ENCODE measurements around the gene ABCA13.

ABCA13 gene

DNA sequence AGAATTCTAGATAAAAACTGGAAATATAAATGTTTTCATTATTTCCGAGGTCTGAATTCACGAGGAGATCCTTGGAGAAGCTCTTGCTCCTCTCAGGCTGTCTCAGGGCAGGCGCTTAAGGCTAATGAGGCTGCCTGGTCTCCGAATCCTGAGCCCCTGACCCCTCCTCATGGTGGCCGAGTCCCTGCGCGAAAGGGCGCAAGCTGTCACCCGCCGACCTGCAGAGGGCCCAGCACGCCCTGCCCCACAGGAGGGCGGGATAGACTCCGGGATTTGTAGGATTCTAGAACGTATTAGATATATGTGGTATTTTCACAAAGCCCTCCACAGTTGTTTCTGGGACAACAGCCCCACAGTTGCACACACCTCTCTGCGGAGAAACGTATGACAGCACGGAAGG lies 284.1 kb downstream of the ABCA13 start:
- POLR2A ChIA-PET: no interaction called here
- DNase-seq (ENCODE audit: extremely low spot score): no peak
- TF ChIP-seq SP1 (IDR thresholded peaks at IDR 0.05) (no peak), FOXM1 (IDR thresholded peaks at IDR 0.05; ENCODE audit: borderline replicate concordance) (no peak), TARDBP (IDR thresholded peaks at IDR 0.05) (no peak), ARNT (IDR thresholded peaks at IDR 0.05) (no peak), LEF1 (IDR thresholded peaks at IDR 0.05; ENCODE audit: borderline replicate concordance) (no peak), BHLHE40 (IDR thresholded peaks at IDR 0.05; ENCODE audit: borderline replicate concordance) (no peak), HDGF (IDR thresholded peaks at IDR 0.05; ENCODE audit: borderline replicate concordance) (no peak), SUZ12 (IDR thresholded peaks at IDR 0.05) (no peak), FOXA1 (IDR thresholded peaks at IDR 0.05) (no peak), NFRKB (IDR thresholded peaks at IDR 0.05) (no peak), FOXK2 (IDR thresholded peaks at IDR 0.05) (no peak)
- TF ChIP-seq, protein P1, sequence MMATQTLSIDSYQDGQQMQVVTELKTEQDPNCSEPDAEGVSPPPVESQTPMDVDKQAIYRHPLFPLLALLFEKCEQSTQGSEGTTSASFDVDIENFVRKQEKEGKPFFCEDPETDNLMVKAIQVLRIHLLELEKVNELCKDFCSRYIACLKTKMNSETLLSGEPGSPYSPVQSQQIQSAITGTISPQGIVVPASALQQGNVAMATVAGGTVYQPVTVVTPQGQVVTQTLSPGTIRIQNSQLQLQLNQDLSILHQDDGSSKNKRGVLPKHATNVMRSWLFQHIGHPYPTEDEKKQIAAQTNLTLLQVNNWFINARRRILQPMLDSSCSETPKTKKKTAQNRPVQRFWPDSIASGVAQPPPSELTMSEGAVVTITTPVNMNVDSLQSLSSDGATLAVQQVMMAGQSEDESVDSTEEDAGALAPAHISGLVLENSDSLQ (IDR thresholded peaks at IDR 0.05): no peak
- CTCF ChIA-PET: no interaction called here

DNA sequence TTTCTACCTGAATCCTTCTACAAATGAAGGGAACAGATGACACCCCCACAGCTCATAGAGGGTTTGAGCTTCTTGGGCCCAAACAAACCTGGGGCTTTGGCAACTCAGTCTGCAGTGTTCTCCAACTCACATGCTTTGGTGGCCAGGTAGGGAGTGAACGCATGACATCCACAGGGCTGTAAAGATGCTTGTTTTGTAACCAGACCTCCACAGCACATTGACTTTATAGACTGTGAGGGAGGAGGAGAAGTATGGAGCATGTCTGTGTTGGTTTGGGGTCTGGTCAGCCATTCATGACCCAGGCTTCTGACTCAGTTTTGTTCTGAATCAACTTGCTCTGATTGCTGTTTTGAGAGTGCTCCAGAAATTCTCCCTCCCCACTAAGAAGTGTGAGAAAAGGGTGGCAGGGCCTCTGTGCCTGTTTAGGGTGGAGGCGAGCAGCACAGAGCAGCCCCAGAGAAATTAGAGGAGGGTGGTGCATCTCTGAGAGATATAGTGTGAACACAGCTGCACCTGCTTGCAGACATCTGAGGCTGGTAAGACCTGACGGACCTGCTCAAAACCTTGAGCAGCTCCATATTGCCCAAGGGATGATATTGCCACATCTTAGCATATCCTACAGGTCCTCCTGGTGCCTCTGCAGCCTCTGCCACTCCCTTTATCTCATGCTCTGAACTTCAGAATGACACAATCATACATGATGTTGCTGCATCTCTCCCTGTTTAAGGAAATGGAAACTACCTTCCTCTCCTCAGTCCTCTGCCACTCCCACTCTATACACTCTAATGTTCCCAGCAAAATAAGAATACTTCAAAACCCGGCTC lies 287.7 kb downstream of the ABCA13 start:
- CTCF ChIA-PET: no interaction called here
- TF ChIP-seq L3MBTL2 (conservative IDR thresholded peaks at IDR 0.05): no peak
- no peak for TF ChIP-seq FOXA1 (IDR thresholded peaks at IDR 0.05)
- no peak for TF ChIP-seq TARDBP (IDR thresholded peaks at IDR 0.05)
- TF ChIP-seq ARNT (IDR thresholded peaks at IDR 0.05): no peak
- no peak for TF ChIP-seq SUZ12 (IDR thresholded peaks at IDR 0.05)
- no peak for TF ChIP-seq BHLHE40 (IDR thresholded peaks at IDR 0.05; ENCODE audit: borderline replicate concordance)
- TF ChIP-seq ELF4 (IDR thresholded peaks at IDR 0.05): no peak
- POLR2A ChIA-PET: no interaction called here
- DNase-seq (ENCODE audit: extremely low spot score): no peak

DNA sequence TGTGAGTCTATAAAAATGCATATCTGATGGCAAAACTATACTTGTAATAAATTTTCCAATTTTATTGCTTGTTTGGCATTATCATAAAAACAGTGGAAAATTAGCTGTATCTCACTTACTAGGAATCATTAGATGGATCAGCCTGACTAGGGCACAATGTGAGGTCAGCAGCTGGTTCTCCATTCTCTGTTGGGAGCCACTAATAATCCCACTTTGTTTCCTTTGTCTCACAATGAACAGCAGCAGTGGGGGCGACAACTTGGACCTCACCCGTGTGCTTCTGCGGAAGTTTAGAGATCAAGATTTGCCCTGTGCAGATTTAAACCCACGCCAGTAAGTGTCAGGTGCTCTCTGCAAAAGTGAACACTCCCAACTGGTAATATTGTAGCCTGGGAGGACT lies 295.5 kb downstream of the ABCA13 start:
- CTCF ChIA-PET: no interaction called here

DNA sequence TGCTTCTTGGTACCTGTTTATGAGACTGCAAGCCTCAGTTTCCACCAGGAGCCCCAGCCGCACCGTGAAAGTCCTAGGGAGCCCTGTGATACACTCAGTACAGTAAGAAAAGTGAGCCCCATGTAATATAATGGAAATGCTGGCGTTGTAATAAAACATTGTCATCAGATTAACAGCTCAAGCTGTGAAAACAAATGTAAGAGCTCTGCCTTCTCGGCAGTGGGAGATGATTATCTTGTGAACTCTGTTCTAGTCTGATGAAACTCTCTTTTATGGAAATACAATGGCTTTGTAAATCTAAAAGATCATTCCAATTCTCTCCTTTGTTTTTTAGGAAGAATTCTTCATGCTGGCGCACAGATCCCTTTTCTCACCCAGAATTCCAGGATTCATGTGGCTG lies 299.9 kb downstream of the ABCA13 start:
- POLR2A ChIA-PET: no interaction called here
- CTCF ChIA-PET: no interaction called here
- TF ChIP-seq BHLHE40 (IDR thresholded peaks at IDR 0.05; ENCODE audit: borderline replicate concordance): no peak
- TF ChIP-seq FOXM1 (IDR thresholded peaks at IDR 0.05; ENCODE audit: borderline replicate concordance): no peak
- no peak for TF ChIP-seq TARDBP (IDR thresholded peaks at IDR 0.05)
- no peak for TF ChIP-seq LEF1 (IDR thresholded peaks at IDR 0.05; ENCODE audit: borderline replicate concordance)
- TF ChIP-seq ZNF384 (IDR thresholded peaks at IDR 0.05): no peak
- DNase-seq (ENCODE audit: extremely low spot score): no peak

More for the DNA sequence above, 295.5 kb downstream of the ABCA13 start:
- DNase-seq (ENCODE audit: extremely low spot score): no peak
- POLR2A ChIA-PET: no interaction called here
- TF ChIP-seq ZNF384 (IDR thresholded peaks at IDR 0.05) (no peak), L3MBTL2 (conservative IDR thresholded peaks at IDR 0.05) (no peak), BHLHE40 (IDR thresholded peaks at IDR 0.05; ENCODE audit: borderline replicate concordance) (no peak), NFRKB (IDR thresholded peaks at IDR 0.05) (no peak), FOXM1 (IDR thresholded peaks at IDR 0.05; ENCODE audit: borderline replicate concordance) (no peak), HDGF (IDR thresholded peaks at IDR 0.05; ENCODE audit: borderline replicate concordance) (no peak), ELF4 (IDR thresholded peaks at IDR 0.05) (no peak), FOXA1 (IDR thresholded peaks at IDR 0.05) (no peak), SUZ12 (IDR thresholded peaks at IDR 0.05) (no peak), CTBP1 (IDR thresholded peaks at IDR 0.05; ENCODE audit: borderline replicate concordance) (no peak), SP1 (IDR thresholded peaks at IDR 0.05) (no peak), TARDBP (IDR thresholded peaks at IDR 0.05) (no peak), LEF1 (IDR thresholded peaks at IDR 0.05; ENCODE audit: borderline replicate concordance) (no peak), FOXK2 (IDR thresholded peaks at IDR 0.05) (no peak), ARNT (IDR thresholded peaks at IDR 0.05) (no peak)
- TF ChIP-seq, protein P1 (IDR thresholded peaks at IDR 0.05): no peak

DNA sequence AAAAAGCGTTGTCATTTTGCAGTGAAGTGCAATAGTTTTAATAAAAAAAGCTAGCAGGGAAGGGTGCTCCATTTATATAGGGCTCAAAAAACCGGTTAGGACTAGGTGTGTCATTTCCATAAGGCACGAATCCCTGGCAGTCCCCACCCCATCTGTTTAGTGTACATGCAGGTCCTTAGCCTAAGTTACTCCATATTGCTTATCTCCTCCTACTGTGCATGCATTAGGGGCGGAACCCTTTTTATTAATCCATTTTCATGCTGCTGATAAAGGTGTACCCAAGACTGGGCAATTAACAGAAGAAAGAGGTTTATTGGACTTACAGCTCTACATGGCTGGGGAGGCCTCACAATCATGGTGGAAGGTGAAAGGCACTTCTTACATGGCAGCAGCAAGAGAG lies 301.4 kb downstream of the ABCA13 start:
- POLR2A ChIA-PET: no interaction called here
- TF ChIP-seq ARNT (IDR thresholded peaks at IDR 0.05): no peak
- no peak for TF ChIP-seq NFRKB (IDR thresholded peaks at IDR 0.05)
- no peak for TF ChIP-seq FOXK2 (IDR thresholded peaks at IDR 0.05)
- no peak for TF ChIP-seq ZNF384 (IDR thresholded peaks at IDR 0.05)
- CTCF ChIA-PET: no interaction called here
- DNase-seq (ENCODE audit: extremely low spot score): no peak

DNA sequence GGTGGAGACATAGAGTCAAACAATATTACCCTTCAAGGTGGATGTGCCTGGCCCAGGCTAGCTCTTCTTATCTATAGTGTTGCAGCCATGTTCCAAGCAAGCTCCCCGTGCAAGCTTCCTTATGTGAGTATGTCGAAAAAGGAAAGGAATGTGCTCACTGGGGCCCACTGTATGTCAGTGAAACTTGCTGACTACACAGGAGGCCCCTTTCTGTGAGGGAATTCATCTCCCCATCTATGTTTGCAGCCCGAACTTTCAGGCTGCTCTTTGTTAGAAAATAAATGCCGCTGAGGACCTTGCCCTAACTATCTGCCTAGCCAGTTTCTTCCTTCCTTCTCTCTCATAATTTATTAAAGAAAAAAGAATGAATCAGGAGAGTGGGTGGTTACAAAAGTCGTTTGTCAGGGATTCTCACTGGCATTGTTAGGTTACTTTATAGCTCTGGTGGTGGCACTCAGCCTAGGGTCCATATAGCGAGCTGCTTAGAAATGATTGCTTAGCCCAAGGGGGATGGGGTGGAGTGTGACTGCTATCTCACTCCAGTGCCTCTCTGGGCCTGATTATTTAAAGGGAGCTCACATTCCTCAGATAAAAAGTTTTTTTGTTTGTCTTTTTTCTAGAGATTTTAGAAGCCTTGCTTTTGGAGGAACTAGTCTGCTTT lies 302.1 kb downstream of the ABCA13 start:
- ChIA-PET POLR2A (no interaction called here), CTCF (no interaction called here)
- TF ChIP-seq FOXM1 (IDR thresholded peaks at IDR 0.05; ENCODE audit: borderline replicate concordance): no peak
- TF ChIP-seq SP1 (IDR thresholded peaks at IDR 0.05): no peak
- no peak for TF ChIP-seq ZNF384 (IDR thresholded peaks at IDR 0.05)
- no peak for TF ChIP-seq LEF1 (IDR thresholded peaks at IDR 0.05; ENCODE audit: borderline replicate concordance)
- TF ChIP-seq, protein P1 (IDR thresholded peaks at IDR 0.05): no peak
- TF ChIP-seq NFRKB (IDR thresholded peaks at IDR 0.05): no peak
- no peak for TF ChIP-seq CTBP1 (IDR thresholded peaks at IDR 0.05; ENCODE audit: borderline replicate concordance)
- no peak for DNase-seq (ENCODE audit: extremely low spot score)
